ENCODE data around the gene OTUD3.

The OTUD3 gene

GRCh38 chr1:19850214-19850613, 32.0 kb upstream of the OTUD3 start:
- no peaks in the 10 kb centered on the region for H4K20me1 ChIP-seq (ENCODE audit: insufficient read depth)
- no peaks in the 10 kb centered on the region for H3K36me3 ChIP-seq (ENCODE audit: insufficient read depth)
- H3K4me2 ChIP-seq: no peak overlapping the region
- no peak overlapping the region for H3K4me3 ChIP-seq (IDR thresholded peaks at IDR 0.05; ENCODE audit: insufficient read depth, low read depth, low read length)
- no peak overlapping the region for H3K9ac ChIP-seq
- H3K27me3 ChIP-seq (ENCODE audit: insufficient read depth, low read depth): no peaks in the 10 kb centered on the region
- no peak for TF ChIP-seq CTCF (conservative IDR thresholded peaks at IDR 0.05; ENCODE audit: low read depth, low read length)
- no peak overlapping the region for H3K27ac ChIP-seq
- H2AFZ ChIP-seq (ENCODE audit: low read depth): no peak overlapping the region
- H3K4me1 ChIP-seq (ENCODE audit: low read depth, poor library complexity, severe bottlenecking): no peaks in the 10 kb centered on the region
- H3K79me2 ChIP-seq (ENCODE audit: insufficient read depth, low read depth): no peaks in the 10 kb centered on the region

GRCh38 chr1:19852036-19852435, 30.2 kb upstream of the OTUD3 start:
- Histone ChIP-seq H3K36me3 (ENCODE audit: insufficient read depth) (no peaks in the 10 kb centered on the region), H3K79me2 (ENCODE audit: insufficient read depth, low read depth) (no peaks in the 10 kb centered on the region), H4K20me1 (ENCODE audit: insufficient read depth) (no peaks in the 10 kb centered on the region), H3K27me3 (ENCODE audit: insufficient read depth, low read depth) (no peaks in the 10 kb centered on the region), H3K4me2 (no peak overlapping the region), H3K4me3 (IDR thresholded peaks at IDR 0.05; ENCODE audit: insufficient read depth, low read depth, low read length) (no peak overlapping the region), H2AFZ (ENCODE audit: low read depth) (no peak overlapping the region), H3K27ac (no peak overlapping the region), H3K4me1 (ENCODE audit: low read depth, poor library complexity, severe bottlenecking) (no peaks in the 10 kb centered on the region), H3K9ac (no peak overlapping the region)
- no peak for TF ChIP-seq CTCF (conservative IDR thresholded peaks at IDR 0.05; ENCODE audit: low read depth, low read length)

- Histone ChIP-seq H3K79me2 (ENCODE audit: insufficient read depth, low read depth) (no peaks in the 10 kb centered on the region), H3K27ac (no peak overlapping the region), H3K4me3 (IDR thresholded peaks at IDR 0.05; ENCODE audit: insufficient read depth, low read depth, low read length) (no peak overlapping the region), H2AFZ (ENCODE audit: low read depth) (no peak overlapping the region), H3K9ac (no peak overlapping the region), H4K20me1 (ENCODE audit: insufficient read depth) (no peaks in the 10 kb centered on the region), H3K36me3 (ENCODE audit: insufficient read depth) (no peaks in the 10 kb centered on the region), H3K27me3 (ENCODE audit: insufficient read depth, low read depth) (no peaks in the 10 kb centered on the region), H3K4me1 (ENCODE audit: low read depth, poor library complexity, severe bottlenecking) (no peaks in the 10 kb centered on the region), H3K4me2 (no peak overlapping the region)
- TF ChIP-seq CTCF (conservative IDR thresholded peaks at IDR 0.05; ENCODE audit: low read depth, low read length): no peak
These were observed 27.3 kb upstream of the OTUD3 start for GRCh38 chr1:19854866-19855265.

GRCh38 chr1:19858893-19859292, 23.3 kb upstream of the OTUD3 start:
- no peaks in the 10 kb centered on the region for H3K4me1 ChIP-seq (ENCODE audit: low read depth, poor library complexity, severe bottlenecking)
- H3K9ac ChIP-seq: no peak overlapping the region
- no peak overlapping the region for H3K4me2 ChIP-seq

More at GRCh38 chr1:19858893-19859292, 23.3 kb upstream of the OTUD3 start:
- H4K20me1 ChIP-seq (ENCODE audit: insufficient read depth): no peaks in the 10 kb centered on the region
- H3K36me3 ChIP-seq (ENCODE audit: insufficient read depth): no peaks in the 10 kb centered on the region
- no peaks in the 10 kb centered on the region for H3K79me2 ChIP-seq (ENCODE audit: insufficient read depth, low read depth)
- no peak overlapping the region for H3K4me3 ChIP-seq (IDR thresholded peaks at IDR 0.05; ENCODE audit: insufficient read depth, low read depth, low read length)
- H2AFZ ChIP-seq (ENCODE audit: low read depth): no peak overlapping the region
- no peaks in the 10 kb centered on the region for H3K27me3 ChIP-seq (ENCODE audit: insufficient read depth, low read depth)
- no peak for TF ChIP-seq CTCF (conservative IDR thresholded peaks at IDR 0.05; ENCODE audit: low read depth, low read length)
- H3K27ac ChIP-seq: no peak overlapping the region

Data from KMS-11 (cell line).